Measurements from ENCODE around the gene FNDC3B. TPM values are rescaled to one million over a fixed set of nuclear protein-coding genes. Genes with fewer than 3 reads are reported as not detected.

The FNDC3B gene
- total and polyA plus RNA-seq, 5 experiments from 2014 or later: 6.5 to 20.6 (median 8.8) TPM

- Mint-ChIP-seq H3K27ac (peak overlapping the region in 6 of 10 donors; percentile 6 to 78 (median 16)), H3K4me1 (peaks cover 16 to 71% (median 40%) of the 10 kb centered on the region in 4 donors), H3K9me3 (no peaks in the 10 kb centered on the region), H3K27me3 (no peaks in the 10 kb centered on the region), H3K36me3 (peaks cover 0 to 18% (median 14%) of the 10 kb centered on the region in 3 donors), H3K4me3 (peak overlapping the region in 3 of 10 donors; percentile 12 to 45 (median 37))
- peak in 2 of 10 donors; percentile 7 to 25 for DNase-seq
- peak in 1 of 2 donors; percentile 40 for ATAC-seq
- POLR2A ChIA-PET: interaction anchor here (0.8 kb wide), 1 partner anchor 320 kb away, joined by 3 read pairs; the partner anchor contains the start of gene PLD1
Measured at GRCh38 chr3:172129850-172130716, 90.7 kb downstream of the FNDC3B start.

DNA sequence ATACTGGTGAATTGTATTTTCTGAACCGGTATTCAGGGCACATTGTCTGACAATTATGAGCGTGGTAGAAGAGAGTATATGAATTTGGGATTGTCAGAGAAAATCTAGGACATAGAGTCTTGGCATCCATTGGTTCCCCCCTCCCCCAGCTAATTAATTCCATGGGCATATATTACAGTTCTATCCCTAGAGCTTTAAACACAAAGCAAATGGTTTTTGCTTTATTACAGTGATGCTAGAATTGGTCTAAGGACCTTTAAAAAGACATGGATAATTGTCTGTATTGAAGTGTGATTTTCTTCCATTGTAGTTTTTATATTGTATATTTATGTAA is 91.3 kb downstream of the FNDC3B start:
- DNase-seq (no peak), ATAC-seq (no peak)
- POLR2A ChIA-PET: interaction anchor here (0.8 kb wide), 1 partner anchor 321 kb away, joined by 3 read pairs; the partner anchor contains the start of gene PLD1
- H3K27me3 Mint-ChIP-seq: no peaks in the 10 kb centered on the region
- no peaks in the 10 kb centered on the region for H3K9me3 Mint-ChIP-seq
- H3K27ac Mint-ChIP-seq: peak overlapping the region in 3 of 10 donors; percentile 7 to 78 (median 24)
- peak overlapping the region in 1 of 10 donors; percentile 33 for H3K4me3 Mint-ChIP-seq
- peaks cover 0 to 15% (median 9%) of the 10 kb centered on the region in 3 donors for H3K36me3 Mint-ChIP-seq
- peaks cover 18 to 76% (median 42%) of the 10 kb centered on the region in 4 donors for H3K4me1 Mint-ChIP-seq

GRCh38 chr3:172131746-172132145 is 92.4 kb downstream of the FNDC3B start:
- POLR2A ChIA-PET: interaction anchor here (0.9 kb wide), 1 partner anchor 30 kb away, joined by 3 read pairs; no protein-coding TSS in a partner anchor
- Mint-ChIP-seq H3K4me3 (peak overlapping the region in 4 of 10 donors; percentile 1 to 29 (median 4)), H3K27ac (peak overlapping the region in 7 of 10 donors; percentile 1 to 77 (median 34)), H3K36me3 (peaks cover 0 to 10% (median 3%) of the 10 kb centered on the region in 3 donors), H3K27me3 (no peaks in the 10 kb centered on the region), H3K9me3 (no peaks in the 10 kb centered on the region), H3K4me1 (peaks cover 24 to 72% (median 47%) of the 10 kb centered on the region in 4 donors)
- DNase-seq (no peak), ATAC-seq (no peak)

DNA sequence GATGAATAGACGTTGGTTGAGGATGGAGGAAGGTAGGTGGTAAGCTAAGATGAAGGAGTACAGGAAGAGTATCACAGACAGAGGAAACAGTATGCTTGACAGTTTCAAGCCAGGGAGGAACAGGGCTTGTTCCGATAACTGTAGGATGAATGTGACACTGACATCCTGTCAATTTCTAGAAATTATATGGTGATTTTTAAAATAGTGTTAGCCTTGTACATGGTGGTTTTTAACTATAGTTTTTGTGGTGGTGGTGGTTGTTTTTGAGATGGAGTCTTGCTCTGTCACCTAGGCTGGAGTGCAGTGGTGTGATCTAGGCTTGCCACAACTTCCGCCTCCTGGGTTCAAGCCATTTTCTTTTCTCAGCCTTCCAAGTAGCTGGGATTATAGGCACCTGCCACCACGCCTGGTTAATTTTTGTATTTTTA is 92.8 kb downstream of the FNDC3B start:
- DNase-seq (peak in 1 of 10 donors; percentile 32), ATAC-seq (peak in 1 of 2 donors; percentile 55)
- Mint-ChIP-seq H3K4me3 (peak overlapping the region in 4 of 10 donors; percentile 1 to 29 (median 4)), H3K27me3 (no peaks in the 10 kb centered on the region), H3K4me1 (peaks cover 24 to 70% (median 46%) of the 10 kb centered on the region in 4 donors), H3K9me3 (no peaks in the 10 kb centered on the region), H3K27ac (peak overlapping the region in 7 of 10 donors; percentile 1 to 77 (median 34)), H3K36me3 (peaks cover 0 to 10% (median 3%) of the 10 kb centered on the region in 3 donors)
- POLR2A ChIA-PET: interaction anchor here (0.9 kb wide), 1 partner anchor 30 kb away, joined by 3 read pairs; no protein-coding TSS in a partner anchor

- peaks cover 24 to 73% (median 51%) of the 10 kb centered on the region in 4 donors for H3K4me1 Mint-ChIP-seq
- no peak for ATAC-seq
- H3K36me3 Mint-ChIP-seq: peaks cover 0 to 10% (median 3%) of the 10 kb centered on the region in 3 donors
- no peak overlapping the region for H3K4me3 Mint-ChIP-seq
- peak overlapping the region in 1 of 10 donors; percentile 42 for H3K27ac Mint-ChIP-seq
- DNase-seq: no peak
- no peaks in the 10 kb centered on the region for H3K9me3 Mint-ChIP-seq
- no peaks in the 10 kb centered on the region for H3K27me3 Mint-ChIP-seq
- POLR2A ChIA-PET: no interaction called here
Measured at GRCh38 chr3:172132721-172133311, 93.4 kb downstream of the FNDC3B start.

- ATAC-seq (no peak), DNase-seq (no peak)
- Mint-ChIP-seq H3K36me3 (peaks cover 0 to 7% (median 0%) of the 10 kb centered on the region in 3 donors), H3K27ac (peak overlapping the region in 1 of 10 donors; percentile 42), H3K4me3 (no peak overlapping the region), H3K9me3 (no peaks in the 10 kb centered on the region), H3K27me3 (no peaks in the 10 kb centered on the region), H3K4me1 (peaks cover 28 to 74% (median 54%) of the 10 kb centered on the region in 4 donors)
- POLR2A ChIA-PET: interaction anchor here (0.8 kb wide), 1 partner anchor 26 kb away, joined by 4 read pairs; no protein-coding TSS in a partner anchor
Measured at GRCh38 chr3:172133838-172134237, 94.5 kb downstream of the FNDC3B start.

- POLR2A ChIA-PET: no interaction called here
- H3K27ac Mint-ChIP-seq: peak overlapping the region in 1 of 10 donors; percentile 42
- peaks cover 0 to 7% (median 0%) of the 10 kb centered on the region in 3 donors for H3K36me3 Mint-ChIP-seq
- DNase-seq (no peak), ATAC-seq (no peak)
- peaks cover 30 to 74% (median 53%) of the 10 kb centered on the region in 4 donors for H3K4me1 Mint-ChIP-seq
- no peaks in the 10 kb centered on the region for H3K9me3 Mint-ChIP-seq
- no peaks in the 10 kb centered on the region for H3K27me3 Mint-ChIP-seq
- H3K4me3 Mint-ChIP-seq: no peak overlapping the region
Measured at GRCh38 chr3:172134352-172134751, 95.0 kb downstream of the FNDC3B start.

- Mint-ChIP-seq H3K27me3 (no peaks in the 10 kb centered on the region), H3K9me3 (no peaks in the 10 kb centered on the region), H3K36me3 (peaks cover 0 to 7% (median 0%) of the 10 kb centered on the region in 3 donors), H3K27ac (peak overlapping the region in 2 of 10 donors; percentile 10 to 65), H3K4me3 (no peak overlapping the region), H3K4me1 (peaks cover 28 to 75% (median 46%) of the 10 kb centered on the region in 4 donors)
- ATAC-seq (no peak), DNase-seq (no peak)
- POLR2A ChIA-PET: no interaction called here
Measured at GRCh38 chr3:172135185-172135584, 95.8 kb downstream of the FNDC3B start.

- H3K27ac Mint-ChIP-seq: peak overlapping the region in 2 of 10 donors; percentile 27 to 54
- DNase-seq (no peak), ATAC-seq (no peak)
- POLR2A ChIA-PET: no interaction called here
- H3K9me3 Mint-ChIP-seq: no peaks in the 10 kb centered on the region
- H3K4me3 Mint-ChIP-seq: no peak overlapping the region
- H3K36me3 Mint-ChIP-seq: peaks cover 0 to 7% (median 0%) of the 10 kb centered on the region in 3 donors
- H3K4me1 Mint-ChIP-seq: peaks cover 24 to 76% (median 44%) of the 10 kb centered on the region in 4 donors
- no peaks in the 10 kb centered on the region for H3K27me3 Mint-ChIP-seq
Measured at GRCh38 chr3:172135820-172136219, 96.4 kb downstream of the FNDC3B start.

DNA sequence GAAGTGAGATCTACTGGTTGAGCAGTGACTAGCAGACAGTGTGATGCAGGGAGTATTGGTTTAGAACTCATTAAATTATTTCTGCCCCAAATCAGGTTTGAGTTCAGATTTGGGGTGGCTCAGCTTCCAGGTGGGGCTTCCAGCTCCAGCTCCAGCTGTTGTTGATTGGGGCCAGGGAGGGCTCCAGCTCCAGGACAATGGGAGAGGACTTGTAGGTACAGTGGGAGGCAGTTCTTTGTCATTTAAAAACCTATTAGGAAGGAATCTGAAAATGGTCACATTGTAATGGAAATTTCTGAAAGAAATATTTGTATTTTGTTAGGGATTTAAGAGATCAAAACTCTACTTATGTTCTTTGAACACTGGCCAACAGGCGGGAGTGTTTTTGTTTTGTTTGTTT is 97.0 kb downstream of the FNDC3B start:
- H3K4me3 Mint-ChIP-seq: no peak overlapping the region
- no peak for DNase-seq
- no peaks in the 10 kb centered on the region for H3K27me3 Mint-ChIP-seq
- peaks cover 0 to 7% (median 0%) of the 10 kb centered on the region in 3 donors for H3K36me3 Mint-ChIP-seq
- POLR2A ChIA-PET: no interaction called here
- no peak for ATAC-seq
- peaks cover 24 to 80% (median 45%) of the 10 kb centered on the region in 4 donors for H3K4me1 Mint-ChIP-seq
- no peaks in the 10 kb centered on the region for H3K9me3 Mint-ChIP-seq
- H3K27ac Mint-ChIP-seq: peak overlapping the region in 2 of 10 donors; percentile 27 to 54

- POLR2A ChIA-PET: no interaction called here
- ATAC-seq: no peak
- Mint-ChIP-seq H3K27me3 (no peaks in the 10 kb centered on the region), H3K4me1 (peaks cover 18 to 82% (median 38%) of the 10 kb centered on the region in 4 donors), H3K4me3 (no peak overlapping the region), H3K9me3 (no peaks in the 10 kb centered on the region), H3K27ac (peak overlapping the region in 3 of 10 donors; percentile 2 to 65 (median 44)), H3K36me3 (peaks cover 0 to 7% (median 0%) of the 10 kb centered on the region in 3 donors)
- no peak for DNase-seq
Measured at GRCh38 chr3:172137287-172138192, 98.2 kb downstream of the FNDC3B start.

DNA sequence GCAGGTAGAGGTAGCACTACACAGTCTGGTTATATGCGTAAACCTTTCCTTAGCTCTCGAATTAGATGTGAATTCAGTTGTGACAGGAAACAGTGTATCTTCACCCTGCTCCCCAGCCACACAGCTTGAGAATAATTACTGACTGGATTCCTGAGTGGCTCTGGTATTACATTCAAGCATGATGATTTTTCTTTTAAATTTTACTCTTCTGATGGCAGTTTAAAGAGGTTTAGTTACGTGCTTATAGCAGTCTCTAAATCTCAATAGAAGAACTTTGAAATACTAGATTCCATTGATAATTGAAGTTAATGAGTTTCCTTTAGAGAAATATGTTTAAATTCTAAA is 98.8 kb downstream of the FNDC3B start:
- peak overlapping the region in 3 of 10 donors; percentile 2 to 45 (median 44) for H3K27ac Mint-ChIP-seq
- H3K9me3 Mint-ChIP-seq: no peaks in the 10 kb centered on the region
- H3K4me1 Mint-ChIP-seq: peaks cover 18 to 86% (median 37%) of the 10 kb centered on the region in 4 donors
- H3K4me3 Mint-ChIP-seq: no peak overlapping the region
- POLR2A ChIA-PET: no interaction called here
- DNase-seq: no peak
- no peaks in the 10 kb centered on the region for H3K27me3 Mint-ChIP-seq
- no peak for ATAC-seq
- peaks cover 0 to 7% (median 3%) of the 10 kb centered on the region in 3 donors for H3K36me3 Mint-ChIP-seq

Data from naive thymus-derived CD8-positive, alpha-beta T cell (primary cell).